HepG2 (cell line): ENCODE measurements around the gene ATG9A. TPM values are rescaled to one million over a fixed set of nuclear protein-coding genes. Genes with fewer than 3 reads are reported as not detected.

Experiments used
- polyA plus RNA-seq, 8 experiments: library from polyadenylated mRNA; depleted of rRNA in 3 of 8; stranded (reverse) in 7 of 8; unstranded in 1 of 8; fragments of >200 nt; fragmentation: Illumina TruSeq in 4 of 8; extraction: Trizol in 4 of 8; gene quantifications; 2 replicates each; pipeline versions ENCODE4 v1.2.1 to v1.2.3, GENCODE V29; 2011 to 2016; ENCODE audit warnings: low read depth in 4 of 8, missing spikeins in 1 of 8, mixed read lengths in 1 of 8; ENCODE audit not compliant: insufficient read depth in 1 of 8
- total RNA-seq, 5 experiments: library from RNA; depleted of rRNA; stranded (reverse); fragments of >200 nt; fragmentation: Illumina TruSeq; extraction: Trizol; gene quantifications; 2 replicates each; pipeline ENCODE4 v1.2.3, GENCODE V29; 2016; ENCODE audit warnings: low read depth in 1 of 5

ATG9A gene
- total and polyA plus RNA-seq, 2 of the 13 experiments (the other 11 are each of a cell fraction or from before 2014, with no cell fraction given), result 35.0 to 131 TPM

Other genes with a start within 250 kb of the ATG9A start
- gene FEV, start 244.5 kb downstream of the ATG9A start, total RNA-seq (2016; rRNA removed; fragmentation: Illumina TruSeq; extraction: Trizol), result not detected in 2 replicates
- gene FEV, start 244.5 kb downstream of the ATG9A start, polyA plus RNA-seq (2011; rRNA removed), result not detected in 2 replicates
- gene CRYBA2, start 236.2 kb downstream of the ATG9A start, total RNA-seq (2016; rRNA removed; fragmentation: Illumina TruSeq; extraction: Trizol), result not detected in 2 replicates
- not detected in 2 replicates for gene CRYBA2, start 236.2 kb downstream of the ATG9A start, polyA plus RNA-seq (2011; rRNA removed)
- gene CFAP65, start 188.1 kb downstream of the ATG9A start, total RNA-seq (2016; rRNA removed; fragmentation: Illumina TruSeq; extraction: Trizol), result not detected in 2 replicates
- 0.03 and 0.05 TPM in 2 replicates for gene CFAP65, start 188.1 kb downstream of the ATG9A start, polyA plus RNA-seq (2011; rRNA removed)
- 0.15 and 0.42 TPM in 2 replicates for gene IHH, start 168.7 kb downstream of the ATG9A start, total RNA-seq (2016; rRNA removed; fragmentation: Illumina TruSeq; extraction: Trizol)
- 0.10 TPM in 1 of 2 replicates, not detected in the other for gene IHH, start 168.7 kb downstream of the ATG9A start, polyA plus RNA-seq (2011; rRNA removed)
- 30.7 and 42.1 TPM in 2 replicates for gene NHEJ1, start 68.8 kb downstream of the ATG9A start, total RNA-seq (2016; rRNA removed; fragmentation: Illumina TruSeq; extraction: Trizol)
- 23.8 and 30.0 TPM in 2 replicates for gene NHEJ1, start 68.8 kb downstream of the ATG9A start, polyA plus RNA-seq (2011; rRNA removed)
- gene SLC23A3, start 59.6 kb downstream of the ATG9A start, total RNA-seq (2016; rRNA removed; fragmentation: Illumina TruSeq; extraction: Trizol), result 0.38 TPM in 1 of 2 replicates, not detected in the other
- 0.78 and 2.1 TPM in 2 replicates for gene SLC23A3, start 59.6 kb downstream of the ATG9A start, polyA plus RNA-seq (2011; rRNA removed)
- gene CNPPD1, start 52.7 kb downstream of the ATG9A start, total RNA-seq (2016; rRNA removed; fragmentation: Illumina TruSeq; extraction: Trizol), result 24.8 and 35.5 TPM in 2 replicates
- 49.4 and 60.7 TPM in 2 replicates for gene CNPPD1, start 52.7 kb downstream of the ATG9A start, polyA plus RNA-seq (2011; rRNA removed)
- 59.7 and 86.0 TPM in 2 replicates for gene RETREG2, start 51.4 kb downstream of the ATG9A start, total RNA-seq (2016; rRNA removed; fragmentation: Illumina TruSeq; extraction: Trizol)
- 134 and 137 TPM in 2 replicates for gene RETREG2, start 51.4 kb downstream of the ATG9A start, polyA plus RNA-seq (2011; rRNA removed)
- gene ZFAND2B, start 22.9 kb downstream of the ATG9A start, total RNA-seq (2016; rRNA removed; fragmentation: Illumina TruSeq; extraction: Trizol), result 39.4 and 53.3 TPM in 2 replicates
- gene ZFAND2B, start 22.9 kb downstream of the ATG9A start, polyA plus RNA-seq (2011; rRNA removed), result 115 and 139 TPM in 2 replicates
- 51.3 and 137 TPM in 2 replicates for gene ABCB6, start 10.7 kb downstream of the ATG9A start, total RNA-seq (2016; rRNA removed; fragmentation: Illumina TruSeq; extraction: Trizol)
- gene ABCB6, start 10.7 kb downstream of the ATG9A start, polyA plus RNA-seq (2011; rRNA removed), result 91.1 and 106 TPM in 2 replicates
- gene ANKZF1, start 170 bp upstream of the ATG9A start, total RNA-seq (2016; rRNA removed; fragmentation: Illumina TruSeq; extraction: Trizol), result 14.6 and 25.3 TPM in 2 replicates
- 128 and 131 TPM in 2 replicates for gene ANKZF1, start 170 bp upstream of the ATG9A start, polyA plus RNA-seq (2011; rRNA removed)
- 2.7 and 6.8 TPM in 2 replicates for gene GLB1L, start 15.8 kb upstream of the ATG9A start, total RNA-seq (2016; rRNA removed; fragmentation: Illumina TruSeq; extraction: Trizol)
- 6.2 and 7.3 TPM in 2 replicates for gene GLB1L, start 15.8 kb upstream of the ATG9A start, polyA plus RNA-seq (2011; rRNA removed)
- 27.0 and 28.0 TPM in 2 replicates for gene STK16, start 15.8 kb upstream of the ATG9A start, total RNA-seq (2016; rRNA removed; fragmentation: Illumina TruSeq; extraction: Trizol)
- gene STK16, start 15.8 kb upstream of the ATG9A start, polyA plus RNA-seq (2011; rRNA removed), result 50.9 and 60.5 TPM in 2 replicates
- gene TUBA4B, start 23.6 kb upstream of the ATG9A start, total RNA-seq (2016; rRNA removed; fragmentation: Illumina TruSeq; extraction: Trizol), result 0.18 and 0.29 TPM in 2 replicates
- gene TUBA4B, start 23.6 kb upstream of the ATG9A start, polyA plus RNA-seq (2011; rRNA removed), result 0.18 and 0.22 TPM in 2 replicates
- 0.97 and 1.3 TPM in 2 replicates for gene TUBA4A, start 24.3 kb upstream of the ATG9A start, total RNA-seq (2016; rRNA removed; fragmentation: Illumina TruSeq; extraction: Trizol)
- gene TUBA4A, start 24.3 kb upstream of the ATG9A start, polyA plus RNA-seq (2011; rRNA removed), result 12.7 and 19.5 TPM in 2 replicates
- 18.6 and 21.3 TPM in 2 replicates for gene DNAJB2, start 49.7 kb upstream of the ATG9A start, total RNA-seq (2016; rRNA removed; fragmentation: Illumina TruSeq; extraction: Trizol)
- gene DNAJB2, start 49.7 kb upstream of the ATG9A start, polyA plus RNA-seq (2011; rRNA removed), result 31.1 and 55.2 TPM in 2 replicates
- gene PTPRN, start 79.8 kb upstream of the ATG9A start, total RNA-seq (2016; rRNA removed; fragmentation: Illumina TruSeq; extraction: Trizol), result not detected in 2 replicates
- 0.24 and 0.26 TPM in 2 replicates for gene PTPRN, start 79.8 kb upstream of the ATG9A start, polyA plus RNA-seq (2011; rRNA removed)
- gene RESP18, start 103.1 kb upstream of the ATG9A start, total RNA-seq (2016; rRNA removed; fragmentation: Illumina TruSeq; extraction: Trizol), result not detected in 2 replicates
- not detected in 2 replicates for gene RESP18, start 103.1 kb upstream of the ATG9A start, polyA plus RNA-seq (2011; rRNA removed)
- gene DNPEP, start 158.3 kb upstream of the ATG9A start, total RNA-seq (2016; rRNA removed; fragmentation: Illumina TruSeq; extraction: Trizol), result 103 and 104 TPM in 2 replicates
- gene DNPEP, start 158.3 kb upstream of the ATG9A start, polyA plus RNA-seq (2011; rRNA removed), result 109 and 130 TPM in 2 replicates
- not detected in 2 replicates for gene DES, start 188.7 kb upstream of the ATG9A start, total RNA-seq (2016; rRNA removed; fragmentation: Illumina TruSeq; extraction: Trizol)
- gene DES, start 188.7 kb upstream of the ATG9A start, polyA plus RNA-seq (2011; rRNA removed), result 0.21 TPM in 1 of 2 replicates, not detected in the other
- gene SPEG, start 205.2 kb upstream of the ATG9A start, total RNA-seq (2016; rRNA removed; fragmentation: Illumina TruSeq; extraction: Trizol), result 0.18 TPM in 1 of 2 replicates, not detected in the other
- gene SPEG, start 205.2 kb upstream of the ATG9A start, polyA plus RNA-seq (2011; rRNA removed), result 0.24 and 0.94 TPM in 2 replicates